ENCODE results near the gene XYLB.

XYLB gene

DNA sequence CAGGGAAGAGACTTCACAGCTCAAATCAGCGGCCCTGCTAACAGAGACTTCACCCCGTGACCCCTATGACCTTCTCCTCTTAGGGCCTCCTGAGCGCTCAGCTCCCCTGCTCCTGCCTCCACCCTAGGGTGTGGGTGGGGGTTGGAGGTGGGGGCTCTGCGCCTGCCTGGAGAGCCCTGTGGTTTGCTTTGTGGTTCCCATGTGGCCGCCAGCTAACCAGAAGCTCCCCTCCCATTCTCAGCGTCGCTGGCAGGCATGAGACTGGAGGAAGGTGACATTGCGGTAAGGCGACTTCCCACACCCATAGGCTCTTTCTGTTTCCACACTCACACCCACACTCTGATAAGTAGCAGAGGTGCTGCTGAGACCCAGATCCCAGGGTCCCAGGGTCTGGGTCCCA lies 27.6 kb downstream of the XYLB start:
- no peaks in the 10 kb centered on the region for H3K9me3 ChIP-seq (ENCODE audit: control insufficient read depth, insufficient read depth, low read length)

DNA sequence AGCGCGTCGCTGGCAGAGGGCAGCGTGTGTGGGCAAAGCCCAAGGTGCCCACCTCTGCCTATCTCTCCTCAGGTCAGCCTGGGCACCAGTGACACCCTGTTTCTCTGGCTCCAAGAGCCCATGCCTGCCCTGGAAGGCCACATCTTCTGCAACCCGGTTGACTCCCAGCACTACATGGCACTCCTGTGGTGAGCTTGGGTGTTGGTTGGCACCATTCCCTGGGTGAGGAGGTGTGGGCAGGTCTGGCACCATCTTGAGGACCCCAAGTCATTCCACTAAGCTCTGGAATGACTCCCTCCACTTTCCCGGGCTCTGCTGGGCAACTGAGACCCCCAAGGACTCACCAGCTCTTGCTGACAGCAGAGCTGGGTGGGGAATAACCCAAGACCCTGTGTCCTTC lies 28.5 kb downstream of the XYLB start:
- Histone ChIP-seq H3K27me3 (ENCODE audit: control insufficient read depth, insufficient read depth, low read length) (no peaks in the 10 kb centered on the region), H3K27ac (ENCODE audit: low read length) (no peak overlapping the region), H3K9me3 (ENCODE audit: control insufficient read depth, insufficient read depth, low read length) (no peaks in the 10 kb centered on the region), H3K4me3 (ENCODE audit: low read length) (no peak overlapping the region), H3K36me3 (ENCODE audit: control insufficient read depth, insufficient read depth, low read length) (peaks cover 3% of the 10 kb centered on the region; the same call in 1 of the 2 replicates), H3K4me1 (ENCODE audit: control insufficient read depth, insufficient read depth, low read length) (no peaks in the 10 kb centered on the region)
- DNase-seq (ENCODE audit: low read depth, low spot score), result no peak
- no CpG with 5 or more reads among the region's 6 CpGs for WGBS (ENCODE audit: insufficient coverage, insufficient read length)

More for the DNA sequence above, 27.6 kb downstream of the XYLB start:
- Histone ChIP-seq H3K4me3 (ENCODE audit: low read length) (no peak overlapping the region), H3K27me3 (ENCODE audit: control insufficient read depth, insufficient read depth, low read length) (no peaks in the 10 kb centered on the region), H3K27ac (ENCODE audit: low read length) (no peak overlapping the region), H3K36me3 (ENCODE audit: control insufficient read depth, insufficient read depth, low read length) (peaks cover 3% of the 10 kb centered on the region; the same call in 1 of the 2 replicates), H3K4me1 (ENCODE audit: control insufficient read depth, insufficient read depth, low read length) (no peaks in the 10 kb centered on the region)
- no peak for DNase-seq (ENCODE audit: low read depth, low spot score)
- no CpG with 5 or more reads among the region's 9 CpGs for WGBS (ENCODE audit: insufficient coverage, insufficient read length)

DNA sequence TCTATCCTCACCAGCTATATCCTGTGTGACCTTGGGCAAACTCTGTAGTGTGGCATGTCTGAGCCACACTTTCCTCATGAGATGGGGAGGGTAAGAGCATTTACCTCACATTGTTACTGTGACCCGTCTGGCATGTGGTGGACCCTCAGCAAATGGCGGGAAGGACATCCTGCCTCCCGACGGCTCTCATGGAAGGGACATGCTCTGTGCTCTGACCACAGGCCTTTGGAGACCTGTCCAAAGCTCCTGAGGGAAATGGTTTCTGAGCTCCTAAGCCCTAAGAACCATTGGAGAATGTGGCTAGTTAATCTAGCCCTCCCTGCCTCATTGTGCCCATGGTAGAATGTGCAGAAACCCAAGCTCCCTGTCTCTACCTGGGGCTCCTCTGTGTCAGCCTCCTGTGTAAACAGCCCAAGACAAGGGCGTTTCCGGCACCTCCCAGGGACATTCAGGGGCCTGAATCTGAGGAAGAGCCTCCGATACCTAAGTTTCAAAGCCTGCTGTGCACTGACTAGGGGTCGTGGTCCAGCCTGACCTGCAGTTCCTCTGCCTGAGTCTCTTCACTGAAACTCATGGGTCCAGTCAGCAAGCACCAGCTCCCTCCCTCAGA lies 29.0 kb downstream of the XYLB start:
- Histone ChIP-seq H3K27ac (ENCODE audit: low read length) (no peak overlapping the region), H3K4me3 (ENCODE audit: low read length) (no peak overlapping the region), H3K27me3 (ENCODE audit: control insufficient read depth, insufficient read depth, low read length) (no peaks in the 10 kb centered on the region), H3K4me1 (ENCODE audit: control insufficient read depth, insufficient read depth, low read length) (no peaks in the 10 kb centered on the region), H3K9me3 (ENCODE audit: control insufficient read depth, insufficient read depth, low read length) (no peaks in the 10 kb centered on the region), H3K36me3 (ENCODE audit: control insufficient read depth, insufficient read depth, low read length) (peaks cover 3% of the 10 kb centered on the region; the same call in 1 of the 2 replicates)
- DNase-seq (ENCODE audit: low read depth, low spot score), result no peak
- WGBS (ENCODE audit: insufficient coverage, insufficient read length), result no CpG with 5 or more reads among the region's 8 CpGs

DNA sequence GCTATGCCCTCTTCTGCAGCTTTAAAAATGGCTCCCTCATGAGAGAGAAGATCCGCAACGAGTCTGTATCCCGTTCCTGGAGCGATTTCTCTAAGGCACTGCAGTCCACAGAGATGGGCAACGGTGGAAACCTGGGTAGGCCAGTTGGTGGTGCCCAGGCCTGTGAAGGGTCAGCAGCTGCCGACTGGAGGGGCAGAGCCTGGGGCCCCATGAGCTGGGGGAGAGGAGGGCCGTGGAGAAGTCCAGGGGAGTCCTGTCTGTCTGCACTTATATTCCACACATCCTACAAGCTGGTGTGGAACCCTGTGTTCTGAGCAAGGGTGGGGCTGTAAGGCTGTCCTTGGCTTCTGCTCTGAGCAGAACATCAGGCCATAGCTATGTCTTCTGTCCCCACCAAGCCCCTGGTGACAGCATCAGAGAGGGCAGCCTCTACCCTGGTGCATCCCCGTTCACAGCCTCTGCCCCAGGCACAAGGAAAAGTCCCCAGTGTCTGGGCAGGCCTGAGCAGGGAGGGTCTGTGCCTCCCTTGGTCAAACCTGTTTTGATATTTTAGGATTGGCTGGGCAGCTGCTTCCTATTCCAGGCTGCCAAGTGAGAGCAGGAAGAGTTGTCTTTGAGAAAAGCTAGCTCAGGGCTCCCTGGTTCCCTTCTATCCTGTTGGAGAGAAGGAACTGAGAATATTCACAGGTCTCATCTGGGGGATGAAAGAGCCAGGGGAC lies 29.7 kb downstream of the XYLB start:
- Histone ChIP-seq H3K36me3 (ENCODE audit: control insufficient read depth, insufficient read depth, low read length) (peaks cover 3% of the 10 kb centered on the region; the same call in 1 of the 2 replicates), H3K27ac (ENCODE audit: low read length) (no peak overlapping the region), H3K9me3 (ENCODE audit: control insufficient read depth, insufficient read depth, low read length) (no peaks in the 10 kb centered on the region), H3K27me3 (ENCODE audit: control insufficient read depth, insufficient read depth, low read length) (no peaks in the 10 kb centered on the region), H3K4me3 (ENCODE audit: low read length) (no peak overlapping the region), H3K4me1 (ENCODE audit: control insufficient read depth, insufficient read depth, low read length) (no peaks in the 10 kb centered on the region)
- no peak for DNase-seq (ENCODE audit: low read depth, low spot score)
- WGBS (ENCODE audit: insufficient coverage, insufficient read length), result no CpG with 5 or more reads among the region's 8 CpGs

DNA sequence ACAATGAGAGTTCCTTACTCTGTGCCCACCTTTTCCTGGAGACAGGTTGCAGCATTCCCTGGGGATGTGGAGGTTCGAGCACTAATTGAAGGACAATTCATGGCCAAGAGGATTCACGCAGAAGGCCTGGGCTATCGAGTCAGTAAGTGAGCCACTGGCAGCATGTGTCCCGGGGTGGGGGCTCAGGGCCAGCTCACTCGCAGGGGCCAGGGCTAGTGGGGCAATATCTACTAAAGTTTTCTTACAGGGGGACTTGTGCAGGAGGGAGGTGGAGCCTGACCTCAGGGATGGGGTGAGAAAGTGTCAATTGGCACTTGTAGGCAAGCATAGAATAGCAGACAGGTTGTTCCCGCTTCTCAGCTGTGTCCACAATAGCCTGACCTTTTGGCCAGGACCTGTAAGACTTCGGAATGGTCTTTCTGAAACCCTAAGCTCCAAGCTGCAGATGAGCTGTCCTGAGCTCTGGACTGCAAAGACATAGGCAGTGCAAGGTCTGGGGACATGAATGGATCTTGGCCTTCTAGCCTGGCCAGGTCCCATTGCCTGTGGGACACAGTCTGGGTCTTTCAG lies 32.7 kb downstream of the XYLB start:
- H3K27ac ChIP-seq (ENCODE audit: low read length), result no peak overlapping the region
- H3K4me3 ChIP-seq (ENCODE audit: low read length), result no peak overlapping the region
- WGBS (ENCODE audit: insufficient coverage, insufficient read length), result no CpG with 5 or more reads among the region's 7 CpGs
- H3K9me3 ChIP-seq (ENCODE audit: control insufficient read depth, insufficient read depth, low read length), result no peaks in the 10 kb centered on the region
- H3K4me1 ChIP-seq (ENCODE audit: control insufficient read depth, insufficient read depth, low read length), result no peaks in the 10 kb centered on the region
- no peaks in the 10 kb centered on the region for H3K36me3 ChIP-seq (ENCODE audit: control insufficient read depth, insufficient read depth, low read length)
- H3K27me3 ChIP-seq (ENCODE audit: control insufficient read depth, insufficient read depth, low read length), result no peaks in the 10 kb centered on the region
- DNase-seq (ENCODE audit: low read depth, low spot score), result no peak

DNA sequence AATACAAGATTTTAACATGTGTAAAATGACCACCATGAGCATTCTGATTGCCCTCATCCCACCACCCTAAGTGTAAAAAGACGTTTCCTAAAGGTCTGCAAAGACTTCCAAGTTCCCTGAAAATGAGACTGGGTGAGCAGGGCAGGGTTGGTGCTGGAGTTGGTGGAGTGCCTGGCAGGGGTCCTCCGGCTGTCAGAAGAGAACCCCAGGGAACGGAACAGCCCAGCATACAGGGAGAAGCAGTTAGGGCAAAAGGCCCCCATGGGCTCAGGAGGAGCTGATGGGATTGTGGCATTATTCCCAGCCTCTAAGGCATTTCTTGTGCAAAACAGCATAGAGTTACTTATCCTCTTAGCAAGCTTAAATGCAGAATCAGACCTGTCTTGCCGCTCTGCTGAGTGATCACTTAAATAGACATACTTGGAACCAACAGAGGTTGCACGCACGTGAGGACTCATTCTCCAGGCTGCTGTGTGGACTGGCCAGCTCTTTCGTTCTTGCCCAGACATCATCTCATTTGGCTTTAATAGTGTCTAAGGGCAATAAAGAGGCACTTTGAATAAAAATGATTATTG lies 36.0 kb downstream of the XYLB start:
- no peak overlapping the region for H3K4me3 ChIP-seq (ENCODE audit: low read length)
- no peak overlapping the region for H3K27ac ChIP-seq (ENCODE audit: low read length)
- no peak for DNase-seq (ENCODE audit: low read depth, low spot score)
- no CpG with 5 or more reads among the region's 7 CpGs for WGBS (ENCODE audit: insufficient coverage, insufficient read length)
- no peaks in the 10 kb centered on the region for H3K36me3 ChIP-seq (ENCODE audit: control insufficient read depth, insufficient read depth, low read length)
- H3K4me1 ChIP-seq (ENCODE audit: control insufficient read depth, insufficient read depth, low read length), result no peaks in the 10 kb centered on the region
- H3K27me3 ChIP-seq (ENCODE audit: control insufficient read depth, insufficient read depth, low read length), result no peaks in the 10 kb centered on the region
- no peaks in the 10 kb centered on the region for H3K9me3 ChIP-seq (ENCODE audit: control insufficient read depth, insufficient read depth, low read length)

DNA sequence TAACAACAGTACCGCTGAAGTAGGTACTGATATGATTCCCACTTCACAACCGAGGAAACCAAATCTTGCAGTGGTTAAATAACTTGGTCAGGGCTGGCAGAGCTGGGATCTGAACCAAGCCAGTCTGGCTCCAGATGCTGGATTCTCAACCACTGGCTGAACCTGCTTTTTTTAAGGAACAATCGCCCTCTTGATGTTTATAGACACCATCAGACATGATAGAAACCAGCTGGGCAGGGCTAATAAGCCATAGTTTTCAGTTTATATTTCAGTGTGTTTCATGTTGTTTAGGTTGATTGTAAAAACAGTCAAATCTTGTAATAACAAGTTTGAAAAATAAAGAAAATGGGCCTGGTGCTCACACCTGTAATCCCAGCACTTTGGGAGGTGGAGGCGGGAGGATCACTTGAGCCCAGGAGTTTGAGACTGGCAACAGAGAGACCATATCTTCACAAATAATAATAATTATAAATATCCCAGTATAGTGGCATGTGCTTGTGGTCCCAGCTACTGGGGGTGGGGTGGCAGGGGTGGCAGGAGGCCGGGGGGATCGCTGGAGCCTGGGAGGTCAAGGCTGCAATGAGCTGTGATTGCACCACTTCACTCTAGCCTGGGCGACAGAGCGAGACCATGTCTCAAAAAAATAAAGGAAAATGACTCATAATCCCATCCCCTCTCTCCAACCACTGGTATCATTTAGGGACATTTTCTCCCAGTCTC lies 36.7 kb downstream of the XYLB start:
- no peak for DNase-seq (ENCODE audit: low read depth, low spot score)
- no peak overlapping the region for H3K27ac ChIP-seq (ENCODE audit: low read length)
- no peaks in the 10 kb centered on the region for H3K27me3 ChIP-seq (ENCODE audit: control insufficient read depth, insufficient read depth, low read length)
- no peaks in the 10 kb centered on the region for H3K4me1 ChIP-seq (ENCODE audit: control insufficient read depth, insufficient read depth, low read length)
- WGBS (ENCODE audit: insufficient coverage, insufficient read length), result no CpG with 5 or more reads among the region's 8 CpGs
- no peaks in the 10 kb centered on the region for H3K9me3 ChIP-seq (ENCODE audit: control insufficient read depth, insufficient read depth, low read length)
- H3K36me3 ChIP-seq (ENCODE audit: control insufficient read depth, insufficient read depth, low read length), result no peaks in the 10 kb centered on the region
- H3K4me3 ChIP-seq (ENCODE audit: low read length), result no peak overlapping the region

DNA sequence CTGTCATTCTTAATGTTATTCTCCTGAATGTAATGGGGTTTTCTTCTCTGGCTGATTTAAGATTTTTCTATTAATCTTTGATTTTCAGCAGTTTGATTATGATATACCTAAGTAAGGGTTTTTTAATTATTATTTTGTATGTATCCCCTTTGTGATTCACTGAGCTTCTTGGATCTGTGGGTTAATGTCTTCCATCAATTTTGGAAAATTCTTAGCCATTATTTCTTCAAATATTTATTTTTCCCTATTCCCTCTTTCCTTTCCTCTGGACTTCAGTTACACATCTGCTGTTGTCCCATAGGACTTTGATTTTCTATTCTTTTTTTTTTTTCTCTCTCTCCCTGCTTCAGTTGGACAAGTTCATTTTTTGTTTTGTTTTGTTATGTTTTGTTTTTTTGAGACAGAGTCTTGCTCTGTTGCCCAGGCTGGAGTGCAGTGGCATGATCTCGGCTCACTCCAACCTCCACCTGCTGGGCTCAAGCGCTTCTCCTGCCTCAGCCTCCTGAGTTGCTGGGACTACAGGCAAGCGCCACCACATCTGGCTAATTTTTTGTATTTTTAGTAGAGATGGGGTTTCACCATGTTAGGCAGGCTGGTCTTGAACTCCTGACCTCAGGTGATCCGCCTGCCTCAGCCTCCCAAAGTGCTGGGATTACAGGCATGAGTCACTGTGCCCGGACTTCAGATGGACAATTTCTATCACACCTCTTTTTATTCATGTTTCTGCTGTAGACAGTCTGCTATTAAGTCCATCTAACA lies 40.6 kb downstream of the XYLB start:
- no peak overlapping the region for H3K4me3 ChIP-seq (ENCODE audit: low read length)

DNA sequence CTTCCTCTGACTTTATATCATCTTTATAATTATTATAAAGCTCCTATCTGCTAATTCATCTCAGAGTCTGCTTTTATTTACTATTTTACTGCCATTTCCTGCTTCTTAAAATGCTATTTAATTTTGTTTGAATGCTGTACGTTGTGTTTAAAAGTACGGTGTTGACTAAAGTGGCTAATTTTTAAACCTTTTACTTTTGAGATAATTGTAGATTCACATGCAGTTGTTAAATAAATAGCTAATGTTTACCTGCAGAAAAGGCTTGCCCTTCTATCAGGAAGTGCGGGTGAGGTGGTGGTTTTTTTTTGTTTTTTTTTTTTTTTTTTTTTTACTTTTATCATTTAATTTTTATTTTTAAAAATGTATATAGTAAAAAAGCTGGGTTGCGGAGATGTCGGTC lies 41.3 kb downstream of the XYLB start:
- no peaks in the 10 kb centered on the region for H3K9me3 ChIP-seq (ENCODE audit: control insufficient read depth, insufficient read depth, low read length)
- H3K36me3 ChIP-seq (ENCODE audit: control insufficient read depth, insufficient read depth, low read length), result no peaks in the 10 kb centered on the region
- no peaks in the 10 kb centered on the region for H3K27me3 ChIP-seq (ENCODE audit: control insufficient read depth, insufficient read depth, low read length)
- DNase-seq (ENCODE audit: low read depth, low spot score), result no peak
- H3K27ac ChIP-seq (ENCODE audit: low read length), result no peak overlapping the region
- no peak overlapping the region for H3K4me3 ChIP-seq (ENCODE audit: low read length)
- no peaks in the 10 kb centered on the region for H3K4me1 ChIP-seq (ENCODE audit: control insufficient read depth, insufficient read depth, low read length)
- 100% methylated on average over 1 of the region's 5 CpGs for WGBS (ENCODE audit: insufficient coverage, insufficient read length)

More for the DNA sequence above, 40.6 kb downstream of the XYLB start:
- WGBS (ENCODE audit: insufficient coverage, insufficient read length), result no CpG with 5 or more reads among the region's 5 CpGs
- no peak overlapping the region for H3K27ac ChIP-seq (ENCODE audit: low read length)
- no peak for DNase-seq (ENCODE audit: low read depth, low spot score)
- H3K9me3 ChIP-seq (ENCODE audit: control insufficient read depth, insufficient read depth, low read length), result no peaks in the 10 kb centered on the region
- H3K36me3 ChIP-seq (ENCODE audit: control insufficient read depth, insufficient read depth, low read length), result no peaks in the 10 kb centered on the region
- H3K27me3 ChIP-seq (ENCODE audit: control insufficient read depth, insufficient read depth, low read length), result no peaks in the 10 kb centered on the region
- H3K4me1 ChIP-seq (ENCODE audit: control insufficient read depth, insufficient read depth, low read length), result no peaks in the 10 kb centered on the region

Data from iPS DF 6.9 (cell line).